ENCODE results near the gene MAP4K4.

GRCh38 chr2:101722864-101723263 is 25.4 kb downstream of the MAP4K4 start:
- TF ChIP-seq YY1 (IDR thresholded peaks at IDR 0.05; ENCODE audit: insufficient read depth, insufficient replicate concordance, low read depth, low read length) (no peak), NR1H2 (CRISPR knock-in tag; IDR thresholded peaks at IDR 0.05; ENCODE audit: borderline replicate concordance, low read depth) (no peak), ZBTB10 (CRISPR knock-in tag; IDR thresholded peaks at IDR 0.05; ENCODE audit: borderline replicate concordance) (no peak), TCF7L2 (IDR thresholded peaks at IDR 0.05; ENCODE audit: low read depth, low read length) (no peak), CTCF (CRISPR knock-in tag; IDR thresholded peaks at IDR 0.05) (no peak), MED13 (CRISPR knock-in tag; IDR thresholded peaks at IDR 0.05) (no peak), POLR2AphosphoS2 (IDR thresholded peaks at IDR 0.05; ENCODE audit: low read depth, low read length) (no peak), RXRA (CRISPR knock-in tag; IDR thresholded peaks at IDR 0.05) (no peak), SMAD1 (CRISPR knock-in tag; IDR thresholded peaks at IDR 0.05; ENCODE audit: borderline replicate concordance, low read depth) (no peak)
